ENCODE measurements around the gene NAE1.
A peak's percentile ranks its signal among the peaks of the same experiment; 100 is the strongest.

Gene NAE1

DNA sequence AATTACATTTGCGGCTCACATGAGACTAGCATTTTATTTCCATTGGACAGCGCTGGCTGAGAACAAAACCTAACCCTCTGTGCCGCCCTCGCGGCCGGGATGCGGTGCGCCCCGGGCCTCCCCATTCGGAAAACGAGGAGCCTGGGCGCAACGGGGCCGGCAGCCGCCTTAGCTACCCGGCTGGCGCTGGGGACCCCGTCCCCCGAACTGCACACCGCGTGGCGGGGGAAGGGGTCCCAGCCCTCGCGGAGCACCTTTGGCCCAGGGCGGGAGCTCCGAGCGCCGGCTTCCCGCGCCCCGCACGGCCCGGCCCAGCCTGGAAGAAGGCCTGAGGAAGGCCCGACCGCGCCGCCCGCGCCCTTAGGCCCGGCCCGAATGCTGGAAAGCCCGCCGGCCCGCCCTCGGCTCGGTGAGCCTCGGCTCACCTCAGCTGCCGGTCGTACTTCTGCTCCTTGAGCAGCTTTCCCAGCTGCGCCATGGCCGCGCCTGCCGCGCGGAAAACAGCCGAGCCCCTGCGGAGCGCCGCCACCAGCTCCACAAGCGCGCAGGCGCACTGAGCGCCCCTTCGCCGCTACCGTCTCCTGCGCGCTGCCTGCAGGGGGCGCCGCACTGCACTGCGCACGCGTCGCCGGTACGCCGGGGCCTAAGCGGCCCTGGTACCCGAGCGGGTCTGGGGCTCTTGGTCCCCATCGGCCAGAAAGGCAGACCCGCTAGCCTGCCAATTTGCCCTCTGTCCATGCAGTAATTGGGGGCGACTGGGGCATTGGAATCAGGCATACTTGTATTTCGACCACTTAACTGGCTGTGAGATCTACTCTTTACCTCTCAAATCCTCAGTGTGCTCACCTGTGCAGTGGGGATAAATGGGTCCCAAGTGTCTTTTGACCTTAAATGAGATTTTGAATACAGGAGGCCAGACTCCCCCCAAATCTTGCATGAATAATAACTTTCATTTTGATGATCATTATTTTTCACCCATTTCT lies at the start of gene NAE1:
NAE1 (minus strand) TSS at position 555 of the 983 bp plus-strand sequence; CDS start at position 478, 77 bp downstream.
- in situ Hi-C loops (cut with HindIII; ENCODE audit: low sequenced_read_pairs), result no loop called here
- DNase-seq (ENCODE audit: low read depth), result peak; percentile 55
- peak within 1 kb of the TSS; percentile 82 for H3K4me3 ChIP-seq (ENCODE audit: low read depth, low read length)
- TF ChIP-seq, protein P1, sequence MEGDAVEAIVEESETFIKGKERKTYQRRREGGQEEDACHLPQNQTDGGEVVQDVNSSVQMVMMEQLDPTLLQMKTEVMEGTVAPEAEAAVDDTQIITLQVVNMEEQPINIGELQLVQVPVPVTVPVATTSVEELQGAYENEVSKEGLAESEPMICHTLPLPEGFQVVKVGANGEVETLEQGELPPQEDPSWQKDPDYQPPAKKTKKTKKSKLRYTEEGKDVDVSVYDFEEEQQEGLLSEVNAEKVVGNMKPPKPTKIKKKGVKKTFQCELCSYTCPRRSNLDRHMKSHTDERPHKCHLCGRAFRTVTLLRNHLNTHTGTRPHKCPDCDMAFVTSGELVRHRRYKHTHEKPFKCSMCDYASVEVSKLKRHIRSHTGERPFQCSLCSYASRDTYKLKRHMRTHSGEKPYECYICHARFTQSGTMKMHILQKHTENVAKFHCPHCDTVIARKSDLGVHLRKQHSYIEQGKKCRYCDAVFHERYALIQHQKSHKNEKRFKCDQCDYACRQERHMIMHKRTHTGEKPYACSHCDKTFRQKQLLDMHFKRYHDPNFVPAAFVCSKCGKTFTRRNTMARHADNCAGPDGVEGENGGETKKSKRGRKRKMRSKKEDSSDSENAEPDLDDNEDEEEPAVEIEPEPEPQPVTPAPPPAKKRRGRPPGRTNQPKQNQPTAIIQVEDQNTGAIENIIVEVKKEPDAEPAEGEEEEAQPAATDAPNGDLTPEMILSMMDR (IDR thresholded peaks at IDR 0.05; ENCODE audit: low read depth, low read length, missing control alignments), result peak; percentile 98

DNA sequence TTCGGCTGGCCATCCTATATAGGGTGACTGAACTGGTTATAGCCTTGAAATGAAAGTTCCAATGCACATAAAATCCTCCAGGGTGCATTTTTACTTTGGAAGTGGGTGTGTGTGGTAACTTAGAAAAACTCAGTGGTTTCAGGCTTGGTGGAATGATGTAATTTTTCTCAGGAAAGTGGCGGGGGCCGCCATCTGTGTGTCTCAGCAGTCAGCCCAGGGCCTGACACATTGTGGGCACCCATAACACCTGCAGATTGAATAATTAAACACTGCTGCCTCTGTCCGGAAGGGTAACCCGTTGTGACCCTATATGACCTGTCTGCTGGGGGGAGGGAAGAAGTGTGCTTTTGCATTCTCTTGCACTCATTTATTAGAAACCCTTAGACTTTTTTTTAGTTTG lies 47.3 kb upstream of the NAE1 start:
- in situ Hi-C loops (cut with HindIII; ENCODE audit: low sequenced_read_pairs), result no loop called here
- no peak overlapping the region for H3K4me3 ChIP-seq (ENCODE audit: low read depth, low read length)
- TF ChIP-seq, protein P1 (IDR thresholded peaks at IDR 0.05; ENCODE audit: low read depth, low read length, missing control alignments), result no peak
- DNase-seq (ENCODE audit: low read depth), result no peak

DNA sequence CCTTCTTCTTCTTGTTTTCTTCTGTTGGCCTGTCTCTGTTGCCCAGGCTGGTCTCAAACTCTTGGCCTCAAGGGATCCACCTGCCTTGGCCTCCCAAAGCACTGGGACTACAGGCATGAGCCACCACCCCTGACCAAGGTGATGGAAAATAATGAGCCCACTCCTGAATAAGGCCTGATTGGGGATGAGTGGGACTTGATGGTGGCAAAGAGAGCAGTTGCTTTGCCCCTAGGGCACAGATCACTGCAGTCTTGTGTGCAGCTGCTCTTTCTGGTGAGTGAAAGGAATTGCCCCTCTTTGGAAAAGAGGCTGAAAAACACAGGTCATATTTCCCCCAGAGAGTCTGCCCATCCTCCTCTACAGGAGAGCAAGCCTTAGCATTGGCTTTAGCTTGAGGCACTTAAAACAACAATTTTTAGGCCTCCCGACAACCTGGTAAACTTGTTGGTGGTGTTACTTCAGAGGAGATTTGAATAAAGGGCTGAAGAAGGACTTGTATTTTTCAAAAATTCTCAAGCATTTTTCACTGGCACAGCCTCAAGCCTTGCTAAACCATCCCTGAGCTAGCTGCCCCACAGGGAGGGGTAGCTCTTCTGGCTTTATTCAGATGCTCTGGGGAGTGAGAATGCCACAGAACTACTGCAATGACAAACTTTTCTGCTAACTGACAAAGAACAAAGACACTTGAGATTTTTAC lies 43.5 kb upstream of the NAE1 start:
- TF ChIP-seq, protein P1 (IDR thresholded peaks at IDR 0.05; ENCODE audit: low read depth, low read length, missing control alignments), result no peak
- DNase-seq (ENCODE audit: low read depth), result no peak
- no peak overlapping the region for H3K4me3 ChIP-seq (ENCODE audit: low read depth, low read length)
- in situ Hi-C loops (cut with HindIII; ENCODE audit: low sequenced_read_pairs), result no loop called here

DNA sequence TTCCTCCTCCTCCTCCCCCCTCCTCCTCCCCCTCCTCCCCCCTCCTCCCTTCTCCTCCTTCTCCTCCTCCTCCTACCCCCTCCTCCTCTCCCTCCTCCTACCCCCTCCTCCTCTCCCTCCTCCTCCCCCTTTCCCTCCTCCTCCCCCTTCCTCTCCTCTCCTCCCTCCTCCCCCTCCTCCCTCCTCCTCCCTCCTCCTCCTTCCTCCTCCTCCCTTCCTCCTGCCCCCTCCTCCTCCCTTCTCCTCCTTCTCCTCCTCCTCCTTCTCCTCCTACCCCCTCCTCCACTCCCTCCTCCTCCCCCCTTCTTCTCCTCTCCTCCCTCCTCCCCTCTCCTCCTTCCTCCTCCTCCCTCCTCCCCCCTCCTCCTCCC lies 42.9 kb upstream of the NAE1 start:
- no peak for DNase-seq (ENCODE audit: low read depth)
- TF ChIP-seq, protein P1 (IDR thresholded peaks at IDR 0.05; ENCODE audit: low read depth, low read length, missing control alignments), result no peak
- in situ Hi-C loops (cut with HindIII; ENCODE audit: low sequenced_read_pairs), result no loop called here
- H3K4me3 ChIP-seq (ENCODE audit: low read depth, low read length), result no peak overlapping the region

DNA sequence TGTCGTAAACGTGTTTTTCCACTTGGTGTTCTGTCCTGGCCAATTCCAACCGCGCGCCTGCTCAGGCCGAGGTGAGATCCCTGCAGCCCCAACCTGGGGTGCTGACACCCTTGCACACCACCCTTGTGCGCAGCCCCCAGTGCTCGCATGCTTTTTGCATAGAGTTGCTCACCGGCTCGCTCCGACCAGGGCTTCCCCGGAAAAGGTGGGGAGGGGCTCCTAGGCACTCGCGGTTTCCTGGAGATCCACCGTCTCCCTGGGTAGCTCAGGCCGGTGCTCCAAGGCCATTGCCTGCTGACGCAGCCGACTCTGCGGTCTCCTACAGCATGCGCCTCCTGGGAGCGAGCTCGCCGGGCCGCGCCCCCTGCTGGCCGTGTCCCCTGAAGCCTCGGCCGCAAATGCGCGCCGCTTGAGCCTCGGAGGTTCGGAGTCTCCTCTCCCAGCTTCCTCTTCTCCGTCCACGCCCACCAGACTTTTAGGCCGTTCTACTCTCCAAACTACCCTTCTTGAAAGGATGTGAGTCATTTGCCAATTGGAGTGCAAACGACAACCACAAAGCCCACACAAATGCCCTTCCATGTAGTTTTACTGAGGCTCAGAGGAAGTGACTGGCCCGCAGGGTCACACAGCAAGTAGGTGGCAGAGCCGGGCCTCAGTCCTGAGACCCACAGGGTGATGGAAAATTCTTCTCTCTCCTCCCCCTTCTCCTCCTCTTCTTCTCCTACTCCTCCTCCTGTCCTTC lies 42.3 kb upstream of the NAE1 start:
- in situ Hi-C loops (cut with HindIII; ENCODE audit: low sequenced_read_pairs), result no loop called here
- TF ChIP-seq, protein P1 (IDR thresholded peaks at IDR 0.05; ENCODE audit: low read depth, low read length, missing control alignments), result peak; percentile 89
- peak; percentile 96 for DNase-seq (ENCODE audit: low read depth)
- peak overlapping the region; percentile 34 for H3K4me3 ChIP-seq (ENCODE audit: low read depth, low read length)

DNA sequence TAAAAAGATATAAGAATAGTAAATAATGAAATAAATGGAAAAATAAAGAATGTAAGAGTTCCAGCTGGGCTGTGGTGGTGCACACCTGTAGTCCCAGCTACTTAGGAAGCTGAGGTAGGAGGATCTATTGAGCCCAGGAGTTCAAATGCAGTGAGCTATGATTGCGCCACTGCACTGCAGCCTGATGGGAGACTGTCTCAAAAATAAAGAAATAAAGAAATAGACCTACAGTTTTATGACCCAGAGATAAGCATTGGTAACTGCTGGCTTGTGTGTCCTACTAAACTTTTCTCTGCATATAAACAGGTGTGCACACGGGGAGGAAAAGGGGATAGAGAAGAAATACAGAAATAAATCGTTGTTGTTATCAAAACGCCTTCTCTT lies 41.8 kb upstream of the NAE1 start:
- H3K4me3 ChIP-seq (ENCODE audit: low read depth, low read length), result peak overlapping the region; percentile 34
- in situ Hi-C loops (cut with HindIII; ENCODE audit: low sequenced_read_pairs), result no loop called here
- TF ChIP-seq, protein P1 (IDR thresholded peaks at IDR 0.05; ENCODE audit: low read depth, low read length, missing control alignments), result no peak
- no peak for DNase-seq (ENCODE audit: low read depth)
